Measurements from ENCODE around the gene ADARB2. TPM values are rescaled to one million over a fixed set of nuclear protein-coding genes. Genes with fewer than 3 reads are reported as not detected.

Gene ADARB2
- total RNA-seq, 4 donors from 2014 or later, result 2.3 to 3.7 (median 2.6) TPM

- no peak for DNase-seq (ENCODE audit: extremely low spot score)
- TF ChIP-seq CTCF (IDR thresholded peaks at IDR 0.05), result no peak
- TF ChIP-seq EP300 (IDR thresholded peaks at IDR 0.05), result no peak
- TF ChIP-seq POLR2A (IDR thresholded peaks at IDR 0.05; ENCODE audit: low read depth), result no peak
- no peak for TF ChIP-seq POLR2AphosphoS5 (IDR thresholded peaks at IDR 0.05)
- Histone ChIP-seq H3K36me3 (no peaks in the 10 kb centered on the region), H3K9me3 (no peaks in the 10 kb centered on the region), H3K4me1 (no peaks in the 10 kb centered on the region), H3K27ac (replicated peaks in 1 of 4) (no peak overlapping the region), H3K27me3 (peaks cover 0 to 45% (median 0%) of the 10 kb centered on the region in 4 donors), H3K4me3 (no peak overlapping the region)
- WGBS, result 58% methylated on average over 5 of the region's 5 CpGs
- intact Hi-C loops (cut with DNase I), result no loop called here
Observed at GRCh38 chr10:1660815-1661214, 76.5 kb downstream of the ADARB2 start.

- WGBS, result 79% methylated on average over 7 of the region's 7 CpGs
- no peaks in the 10 kb centered on the region for H3K9me3 ChIP-seq
- DNase-seq (ENCODE audit: extremely low spot score), result no peak
- peaks cover 0 to 40% (median 0%) of the 10 kb centered on the region in 4 donors for H3K27me3 ChIP-seq
- no peaks in the 10 kb centered on the region for H3K36me3 ChIP-seq
- H3K4me1 ChIP-seq, result no peaks in the 10 kb centered on the region
- no peak for TF ChIP-seq POLR2A (IDR thresholded peaks at IDR 0.05; ENCODE audit: low read depth)
- no peak for TF ChIP-seq POLR2AphosphoS5 (IDR thresholded peaks at IDR 0.05)
- no peak for TF ChIP-seq CTCF (IDR thresholded peaks at IDR 0.05)
- TF ChIP-seq EP300 (IDR thresholded peaks at IDR 0.05), result no peak
- H3K27ac ChIP-seq (replicated peaks in 1 of 4), result no peak overlapping the region
- intact Hi-C loops (cut with DNase I), result no loop called here
- no peak overlapping the region for H3K4me3 ChIP-seq
Observed at GRCh38 chr10:1660386-1660785, 76.9 kb downstream of the ADARB2 start.

- 86% methylated on average over 21 of the region's 21 CpGs for WGBS
- Histone ChIP-seq H3K27ac (replicated peaks in 1 of 4) (no peak overlapping the region), H3K36me3 (no peaks in the 10 kb centered on the region), H3K4me3 (no peak overlapping the region), H3K27me3 (peaks cover 0 to 47% (median 0%) of the 10 kb centered on the region in 4 donors), H3K9me3 (no peaks in the 10 kb centered on the region), H3K4me1 (no peaks in the 10 kb centered on the region)
- intact Hi-C loops (cut with DNase I), result no loop called here
- no peak for DNase-seq (ENCODE audit: extremely low spot score)
- TF ChIP-seq EP300 (IDR thresholded peaks at IDR 0.05) (no peak), POLR2AphosphoS5 (IDR thresholded peaks at IDR 0.05) (no peak), POLR2A (IDR thresholded peaks at IDR 0.05; ENCODE audit: low read depth) (no peak), CTCF (IDR thresholded peaks at IDR 0.05) (no peak)
Observed at GRCh38 chr10:1659221-1659791, 78.0 kb downstream of the ADARB2 start.

GRCh38 chr10:1658658-1659057 is 78.7 kb downstream of the ADARB2 start:
- 50% methylated on average over 6 of the region's 6 CpGs for WGBS
- H3K4me1 ChIP-seq, result no peaks in the 10 kb centered on the region
- H3K27ac ChIP-seq (replicated peaks in 1 of 4), result no peak overlapping the region
- no peak for DNase-seq (ENCODE audit: extremely low spot score)
- no peaks in the 10 kb centered on the region for H3K36me3 ChIP-seq
- TF ChIP-seq EP300 (IDR thresholded peaks at IDR 0.05) (no peak), POLR2A (IDR thresholded peaks at IDR 0.05; ENCODE audit: low read depth) (no peak), CTCF (IDR thresholded peaks at IDR 0.05) (no peak), POLR2AphosphoS5 (IDR thresholded peaks at IDR 0.05) (no peak)
- H3K27me3 ChIP-seq, result peaks cover 0 to 54% (median 0%) of the 10 kb centered on the region in 4 donors
- intact Hi-C loops (cut with DNase I), result no loop called here
- no peak overlapping the region for H3K4me3 ChIP-seq
- H3K9me3 ChIP-seq, result no peaks in the 10 kb centered on the region

- no peak for DNase-seq (ENCODE audit: extremely low spot score)
- H3K4me3 ChIP-seq, result no peak overlapping the region
- peaks cover 0 to 58% (median 0%) of the 10 kb centered on the region in 4 donors for H3K27me3 ChIP-seq
- H3K36me3 ChIP-seq, result no peaks in the 10 kb centered on the region
- H3K9me3 ChIP-seq, result no peaks in the 10 kb centered on the region
- TF ChIP-seq POLR2A (IDR thresholded peaks at IDR 0.05; ENCODE audit: low read depth) (no peak), POLR2AphosphoS5 (IDR thresholded peaks at IDR 0.05) (no peak)
- H3K27ac ChIP-seq (replicated peaks in 1 of 4), result no peak overlapping the region
- intact Hi-C loops (cut with DNase I), result no loop called here
- H3K4me1 ChIP-seq, result no peaks in the 10 kb centered on the region
- 34% methylated on average over 7 of the region's 7 CpGs for WGBS
Observed at GRCh38 chr10:1657479-1657878, 79.8 kb downstream of the ADARB2 start.

Data from esophagus muscularis mucosa (tissue), 4 donors.